COLO668 (cell line): Measurements from ENCODE around the gene LTBP2.

Experiments
- DNase-seq: peaks from one replicate; lab custom pipeline; 2025; ENCODE audit not compliant: unreplicated experiment; lab: John Stamatoyannopoulos, UW

The LTBP2 gene

DNA sequence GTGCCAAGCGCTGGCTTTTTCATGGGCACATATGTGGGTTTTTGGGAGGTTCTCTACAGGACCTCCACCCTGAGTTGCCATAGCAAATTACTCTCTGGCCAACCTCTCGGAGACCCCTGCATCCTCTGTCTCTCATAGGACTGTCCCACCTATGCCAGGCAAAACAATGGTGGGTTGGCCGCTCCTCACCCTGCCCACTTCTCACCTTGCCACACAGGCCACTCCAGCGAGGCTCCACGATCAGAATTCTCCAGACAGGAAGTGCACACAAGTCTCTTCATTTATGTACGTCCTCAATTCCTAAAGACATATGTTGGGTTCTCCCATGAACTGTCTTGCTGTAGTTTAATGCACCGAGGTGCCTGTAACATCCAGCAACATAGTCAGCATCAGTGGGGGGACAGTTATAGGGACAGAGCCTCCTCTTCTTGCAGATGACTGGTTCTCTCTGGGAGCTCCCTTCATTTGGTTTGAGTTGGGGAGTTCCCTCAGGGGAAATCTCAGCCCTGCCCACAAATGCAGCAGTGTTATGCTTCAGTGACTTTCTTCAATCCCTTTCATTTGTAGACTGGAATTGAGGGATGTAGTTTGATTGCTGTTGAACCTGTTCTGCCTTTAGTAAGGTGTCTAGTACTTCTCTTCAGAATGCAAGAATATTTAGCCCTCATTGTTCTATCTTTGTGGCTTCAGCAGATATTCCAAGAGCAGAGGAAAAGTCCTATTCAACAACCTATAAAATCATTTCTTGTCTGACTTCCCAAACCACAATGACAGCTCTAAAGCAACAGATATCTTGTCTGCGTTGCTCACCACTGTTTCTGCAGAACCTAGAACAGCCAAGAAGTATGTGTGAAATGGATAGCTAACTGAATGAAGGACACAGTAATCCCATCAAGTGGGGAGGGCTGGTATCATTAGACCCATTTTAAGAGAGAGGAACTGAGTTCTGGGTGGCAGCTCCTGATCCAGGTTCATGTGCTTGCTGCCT lies 2.8 kb upstream of the LTBP2 start:
- no peak for DNase-seq

DNA sequence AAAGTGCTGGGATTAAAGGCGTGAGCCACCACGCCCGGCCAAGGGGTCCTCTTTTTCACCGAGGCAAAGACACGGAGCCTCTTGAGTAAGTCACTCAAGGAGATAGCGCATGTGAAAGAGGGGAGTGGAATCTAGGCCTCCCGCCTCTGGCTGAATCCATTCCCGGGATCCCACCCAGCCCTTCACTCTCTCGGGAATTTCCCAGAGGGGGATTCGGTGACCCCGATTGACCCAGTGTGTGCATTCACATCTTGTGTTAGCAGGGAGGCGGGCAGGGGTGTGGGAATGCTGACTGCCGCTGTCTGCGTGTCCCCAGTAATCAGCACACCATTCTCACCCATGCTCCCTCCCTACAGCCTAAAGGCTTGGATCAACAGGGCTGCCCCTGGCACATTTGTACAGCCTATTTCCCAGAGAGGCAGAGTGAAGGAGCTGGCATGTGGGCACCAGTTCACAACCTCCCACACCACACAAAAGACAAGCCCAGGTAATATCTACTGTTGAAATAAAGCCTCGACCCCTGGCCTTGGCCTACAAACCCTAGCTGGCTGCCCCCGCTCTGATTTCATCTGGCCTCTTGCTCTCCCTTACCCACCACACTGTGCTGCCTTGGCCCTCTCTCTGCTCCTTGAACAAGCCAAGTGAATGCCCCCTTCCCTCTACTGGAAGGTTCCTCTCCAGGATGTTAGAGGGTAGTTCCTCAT lies 1.3 kb upstream of the LTBP2 start:
- DNase-seq: no peak

DNA sequence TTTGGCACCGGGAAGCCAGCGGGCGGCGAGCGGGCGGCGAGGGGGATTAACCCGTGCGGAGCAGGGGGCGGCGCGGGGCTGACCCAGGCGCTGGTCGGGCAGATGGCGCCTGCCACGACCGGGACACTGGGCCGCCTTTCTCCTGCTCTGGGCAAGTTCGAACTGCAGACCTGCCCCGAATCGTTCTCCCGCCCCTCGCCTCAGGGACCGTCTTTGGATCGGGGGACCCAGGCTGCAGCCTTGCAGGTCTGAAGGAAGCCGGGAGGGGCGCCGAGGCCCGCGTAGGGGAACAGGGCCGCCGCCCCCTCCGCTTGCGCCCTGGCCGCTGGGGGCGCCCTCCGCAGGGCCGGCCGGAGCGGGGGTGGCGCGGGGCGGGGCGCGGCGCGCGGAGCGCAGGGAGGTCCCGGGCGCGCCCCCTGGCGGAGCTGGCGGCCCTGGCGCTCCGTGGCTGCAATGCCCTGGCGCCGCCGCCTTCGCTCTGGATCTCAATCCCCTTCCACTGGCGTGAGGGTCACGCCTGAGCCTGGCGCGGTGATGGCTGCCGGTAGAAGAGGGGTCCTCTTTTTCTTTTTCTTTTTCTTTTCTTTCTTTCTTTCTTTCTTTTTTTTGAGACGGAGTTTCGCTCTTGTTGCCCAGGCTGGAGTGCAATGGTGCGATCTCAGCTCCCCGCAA lies 449 bp upstream of the LTBP2 start:
- DNase-seq: peak; percentile 95

DNA sequence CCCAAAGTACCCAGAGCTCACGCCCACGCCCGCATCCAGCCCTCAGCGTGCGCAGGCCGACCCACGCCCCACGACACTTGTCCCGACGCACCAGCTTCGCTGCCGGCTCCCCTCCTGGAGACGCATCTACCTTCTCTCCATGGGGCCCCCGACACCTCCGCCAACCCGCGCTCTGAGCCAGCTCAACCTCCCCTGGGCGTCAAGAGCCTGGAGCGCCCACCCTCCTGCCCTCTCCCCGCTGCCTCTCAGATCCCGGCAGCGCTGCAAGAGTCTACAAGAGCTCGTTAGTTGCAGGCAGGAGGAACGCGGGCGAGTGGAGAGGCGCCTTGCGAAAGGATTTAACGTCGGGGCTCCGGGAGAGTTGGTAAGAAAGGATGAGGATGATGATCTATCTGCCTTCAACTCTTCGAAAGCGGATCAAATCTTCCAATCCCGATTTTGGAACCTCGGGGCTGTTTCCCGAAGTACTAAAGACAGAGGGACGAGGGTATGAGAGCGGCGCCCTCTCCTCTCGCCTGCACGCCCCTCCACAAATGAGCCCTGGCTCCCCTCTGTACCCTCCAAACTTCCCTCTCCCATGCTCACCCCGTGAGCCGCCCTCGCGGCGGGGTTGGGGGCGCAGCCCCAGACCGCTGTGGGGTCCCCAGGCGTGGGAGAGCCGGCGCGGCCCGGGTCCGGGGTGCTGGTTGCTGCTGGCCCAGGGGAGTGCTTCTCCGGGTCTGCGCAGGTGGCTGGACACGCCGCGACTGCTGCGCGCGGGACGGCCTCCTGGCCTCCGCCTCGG lies 979 bp downstream of the LTBP2 start:
- no peak for DNase-seq

DNA sequence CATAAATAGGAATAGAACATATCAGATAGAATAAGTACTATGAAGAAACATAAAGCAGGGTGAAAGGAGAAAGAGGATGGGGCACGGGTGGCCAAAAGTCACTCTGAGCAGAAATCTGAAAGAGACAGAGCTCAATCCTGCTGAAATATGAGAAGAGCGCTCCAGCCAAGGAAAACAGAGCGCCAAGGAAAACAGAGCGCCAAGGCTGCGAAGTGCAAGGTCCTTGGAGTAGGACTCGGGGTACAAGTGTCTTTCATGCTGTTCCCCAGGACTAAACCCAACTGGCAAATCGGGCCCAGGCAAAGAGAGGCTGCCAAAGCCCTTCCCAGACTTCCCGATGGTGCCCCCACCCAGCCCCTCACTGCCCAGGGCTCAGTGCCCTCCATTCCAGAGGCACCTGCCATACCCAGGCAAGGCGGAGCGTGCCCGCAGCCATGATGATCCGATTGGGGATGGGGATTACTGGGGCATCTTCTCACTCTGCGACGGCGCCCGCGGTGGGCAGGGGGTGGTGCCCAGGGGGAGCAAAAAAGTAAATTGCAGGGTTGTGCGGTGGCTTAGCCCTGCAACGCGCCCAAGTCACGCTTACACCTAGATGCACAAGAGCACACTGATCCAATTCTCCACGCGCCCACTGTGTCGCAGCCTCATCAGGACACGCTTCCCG lies 1.7 kb downstream of the LTBP2 start:
- DNase-seq: no peak

DNA sequence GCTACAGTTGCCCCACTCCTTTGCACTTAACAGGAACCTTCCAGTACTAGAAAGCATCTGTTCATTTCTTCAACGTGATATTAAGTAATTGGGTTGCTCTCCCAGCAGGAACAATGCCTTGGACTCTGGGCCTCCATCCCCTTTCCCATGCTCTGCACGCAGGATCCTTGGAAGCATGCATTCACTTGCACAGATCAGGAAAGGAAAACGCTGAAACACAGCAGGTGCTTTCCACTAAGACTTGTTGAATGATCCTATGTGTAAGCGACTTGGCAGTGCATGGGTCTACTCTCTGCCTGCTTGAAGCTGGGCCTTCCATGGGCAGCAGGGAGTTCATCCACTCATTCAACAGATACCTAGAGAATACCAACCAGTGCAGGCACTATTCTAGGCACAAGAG lies 2.3 kb downstream of the LTBP2 start:
- DNase-seq: peak; percentile 51

DNA sequence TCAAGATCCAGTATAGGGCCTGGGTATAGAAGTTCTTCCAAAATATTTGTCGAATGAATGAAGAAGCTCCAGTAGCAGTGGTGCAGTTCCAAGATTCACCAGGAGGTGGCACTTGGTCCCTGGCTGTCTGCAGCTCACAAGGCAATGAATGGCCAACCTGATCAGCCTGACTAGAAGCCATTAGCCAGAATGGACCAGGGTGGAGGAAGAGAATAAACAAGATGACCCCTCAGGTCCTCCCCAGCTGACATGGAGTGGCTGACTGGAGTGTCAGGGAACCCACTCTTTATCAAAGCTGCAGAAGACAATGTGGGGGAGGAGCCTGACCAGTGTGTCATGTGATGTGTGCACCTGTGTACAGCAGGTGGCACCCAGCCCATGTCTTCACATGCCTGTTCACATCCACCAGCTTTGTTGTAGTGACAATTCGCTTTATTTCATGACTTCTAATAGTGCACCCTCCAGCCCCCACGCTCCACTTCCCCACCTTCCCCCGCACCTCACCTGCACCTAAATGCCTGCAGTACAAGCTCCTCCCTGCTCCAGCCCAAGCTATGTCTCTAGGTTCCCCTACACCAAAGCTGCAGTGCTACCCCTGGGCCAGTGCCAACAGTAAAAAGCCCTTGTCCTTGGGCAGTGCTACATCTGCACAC lies 3.0 kb downstream of the LTBP2 start:
- DNase-seq: peak; percentile 92

DNA sequence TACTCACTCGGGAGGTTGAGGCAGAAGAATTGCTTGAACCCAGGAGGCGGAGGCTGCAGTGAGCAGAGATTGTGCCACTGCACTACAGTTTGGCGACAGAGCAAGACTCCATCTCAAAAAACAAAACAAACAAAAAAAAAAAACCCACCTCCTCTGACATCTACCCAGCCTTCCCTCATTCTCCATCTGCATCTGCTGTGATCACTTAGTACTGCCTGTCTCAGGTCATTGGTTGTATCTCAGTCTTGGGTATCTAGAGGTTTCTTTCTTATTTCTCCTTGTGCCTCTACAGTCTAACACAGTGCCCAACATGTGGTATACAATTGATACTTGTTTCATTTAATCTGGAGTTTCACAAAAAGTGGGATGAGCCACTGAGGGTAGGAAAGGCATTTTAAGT lies 5.3 kb downstream of the LTBP2 start:
- no peak for DNase-seq

DNA sequence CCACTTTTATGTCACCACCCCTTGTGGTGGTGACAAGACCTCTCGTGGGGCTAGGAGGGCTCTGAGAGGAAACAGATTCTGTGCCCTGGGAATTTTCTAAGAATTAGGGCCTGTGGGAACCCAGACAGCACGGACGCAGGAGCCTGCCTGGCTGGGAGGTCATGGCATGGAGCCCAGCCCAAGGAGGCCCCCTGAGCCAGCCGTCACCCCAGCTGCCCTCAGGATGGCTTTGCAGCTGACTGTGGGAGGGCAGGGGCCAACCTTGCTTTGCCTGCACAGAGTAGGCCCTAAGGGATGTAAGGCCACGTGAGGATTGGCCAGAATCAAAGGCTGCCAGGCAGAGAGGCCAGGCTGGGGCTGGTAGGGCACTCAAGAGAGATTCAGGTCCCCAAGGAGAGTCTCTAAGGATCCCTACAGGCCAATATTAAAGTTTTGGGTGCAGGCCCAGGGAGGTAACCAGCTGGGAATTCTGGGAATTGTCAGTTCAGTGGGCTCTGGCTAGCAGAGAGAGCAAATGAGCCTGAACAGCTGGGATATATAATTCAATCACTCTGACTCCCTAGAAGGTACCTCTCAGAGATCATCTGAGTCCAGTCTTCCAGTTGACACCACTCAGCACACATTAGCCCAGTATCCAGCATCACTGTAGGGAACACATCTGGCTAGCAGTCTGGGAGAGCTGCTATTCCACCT lies 6.4 kb downstream of the LTBP2 start:
- DNase-seq: no peak

DNA sequence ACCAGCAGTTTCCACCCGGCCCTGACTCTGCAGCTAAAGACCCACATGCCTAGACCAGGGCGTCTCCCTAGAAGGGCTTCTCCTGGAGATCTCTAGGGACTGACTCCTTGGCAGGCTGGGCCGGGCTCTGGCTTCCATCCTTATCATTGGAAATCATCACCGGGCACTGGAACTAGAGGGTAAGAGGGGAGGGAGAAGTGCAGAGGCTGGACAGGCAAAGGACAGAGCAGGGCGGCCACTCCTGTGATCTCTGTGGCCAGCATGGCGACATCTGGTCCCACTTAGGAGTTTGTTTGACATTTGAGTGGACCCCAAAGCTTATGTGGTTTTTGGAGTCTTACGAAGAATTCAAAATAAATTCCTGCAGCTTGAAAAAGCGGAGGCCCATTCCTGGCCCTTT lies 7.1 kb downstream of the LTBP2 start:
- no peak for DNase-seq

DNA sequence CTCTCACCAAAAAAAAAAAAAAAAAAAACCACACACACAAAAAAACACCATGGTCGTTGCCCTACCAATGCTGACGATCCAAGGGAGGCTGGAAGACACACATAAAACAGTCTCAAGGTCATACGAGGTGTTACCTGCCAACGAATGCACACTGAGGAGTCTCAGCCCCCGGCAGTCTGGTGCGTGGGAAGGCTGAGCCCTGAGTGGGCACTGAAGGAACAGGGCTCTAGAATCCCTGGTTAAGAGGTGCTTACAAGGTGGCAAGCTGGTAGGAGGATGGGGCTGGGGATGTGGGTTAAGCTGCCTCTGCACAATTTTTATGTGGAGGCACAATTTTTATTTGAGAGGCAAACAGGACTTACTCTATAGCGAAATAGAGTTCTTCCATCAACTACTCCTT lies 7.9 kb downstream of the LTBP2 start:
- no peak for DNase-seq

DNA sequence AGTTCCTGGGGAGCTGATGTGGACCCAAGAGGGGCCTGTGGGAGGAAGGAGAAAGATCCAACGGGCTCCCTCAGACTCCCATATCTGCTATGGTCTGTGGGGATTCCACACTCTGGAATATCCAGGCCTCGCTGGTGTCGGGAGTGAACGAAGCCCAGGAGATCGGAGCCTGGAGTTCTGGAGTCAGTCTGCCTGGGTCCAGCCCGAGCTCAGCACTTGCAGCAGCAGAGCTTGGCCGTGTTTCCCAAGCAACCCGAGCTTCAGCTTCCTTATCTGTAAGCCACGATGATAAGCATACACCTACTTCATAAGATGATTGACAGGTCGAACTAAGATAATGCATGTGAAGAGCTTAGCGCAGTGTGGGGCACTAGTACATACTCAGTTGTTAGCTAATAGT lies 10.1 kb downstream of the LTBP2 start:
- no peak for DNase-seq

DNA sequence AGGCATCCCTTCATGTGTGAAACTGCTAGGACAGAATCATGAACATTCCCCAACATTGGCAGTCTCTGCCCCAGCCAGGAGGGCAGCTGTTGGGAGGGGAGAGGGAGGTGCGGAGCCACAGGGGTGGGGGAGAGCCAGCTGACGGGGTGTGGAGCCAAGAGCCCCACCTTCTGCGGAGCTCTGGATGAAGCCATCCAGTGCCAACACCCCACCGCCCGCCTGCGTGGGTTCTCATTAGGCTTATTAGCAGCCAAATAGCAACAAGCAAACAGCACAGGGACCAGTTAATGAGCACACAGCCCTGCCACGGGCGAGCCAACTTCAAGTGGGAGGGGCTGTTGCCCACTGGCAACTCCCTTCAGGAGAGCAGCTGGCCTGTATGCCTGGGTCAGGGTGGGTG lies 12.1 kb downstream of the LTBP2 start:
- DNase-seq: no peak

DNA sequence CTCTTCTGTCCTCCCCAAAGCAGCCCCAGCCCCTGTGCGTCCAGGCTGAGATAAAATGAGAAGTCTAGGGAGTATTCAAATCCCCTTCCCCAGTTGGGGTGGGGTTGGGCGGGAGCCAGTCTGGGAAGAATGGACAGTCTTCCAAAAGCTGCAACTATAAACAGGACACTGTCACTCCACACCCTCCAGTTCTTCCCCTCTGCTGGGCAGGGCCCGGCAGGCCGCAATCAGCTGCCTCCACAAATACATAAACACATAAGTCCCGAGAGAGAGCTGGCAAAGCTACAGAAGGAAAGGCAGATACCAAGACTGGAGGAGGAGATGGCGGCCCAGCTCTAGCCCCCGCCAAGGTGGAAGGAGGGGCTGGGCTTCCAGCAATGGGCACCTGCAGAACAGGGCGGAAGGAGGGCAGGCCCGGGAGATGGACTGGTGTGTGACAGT lies 12.7 kb downstream of the LTBP2 start:
- DNase-seq: no peak

DNA sequence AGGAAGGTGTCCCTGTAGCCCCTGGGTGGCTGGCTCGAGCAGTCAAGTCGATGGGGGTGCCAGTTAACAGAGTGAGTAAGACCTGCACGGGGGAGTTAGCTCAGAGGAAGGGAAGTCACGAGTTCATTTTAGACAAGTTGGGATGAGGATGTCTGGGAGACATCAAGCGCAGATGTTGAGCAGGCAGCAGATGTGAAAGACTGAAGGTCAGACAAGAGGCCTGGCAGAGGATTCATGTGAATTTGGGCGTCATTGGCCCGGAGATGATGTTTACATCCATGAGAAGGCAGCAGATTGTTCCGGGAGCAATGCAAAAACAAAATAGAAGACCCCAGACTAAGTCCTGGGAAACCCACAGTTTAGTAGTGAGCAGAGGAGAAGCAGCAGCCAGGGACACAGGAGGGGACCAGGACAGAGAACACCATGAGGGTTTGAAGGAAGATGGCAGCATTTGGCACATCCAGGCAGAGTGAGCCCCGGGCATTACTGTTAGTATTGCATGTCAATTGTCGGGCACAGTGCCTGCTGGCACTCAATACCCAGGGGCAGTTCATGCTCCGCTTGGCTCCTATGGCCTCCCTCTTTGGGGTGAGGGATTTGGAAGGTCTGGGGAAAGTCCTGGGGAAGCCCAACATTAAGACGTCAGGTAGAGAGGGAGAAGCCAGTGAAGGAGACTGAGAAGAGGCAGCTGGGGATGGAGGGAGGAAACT lies 15.1 kb downstream of the LTBP2 start:
- DNase-seq: no peak

DNA sequence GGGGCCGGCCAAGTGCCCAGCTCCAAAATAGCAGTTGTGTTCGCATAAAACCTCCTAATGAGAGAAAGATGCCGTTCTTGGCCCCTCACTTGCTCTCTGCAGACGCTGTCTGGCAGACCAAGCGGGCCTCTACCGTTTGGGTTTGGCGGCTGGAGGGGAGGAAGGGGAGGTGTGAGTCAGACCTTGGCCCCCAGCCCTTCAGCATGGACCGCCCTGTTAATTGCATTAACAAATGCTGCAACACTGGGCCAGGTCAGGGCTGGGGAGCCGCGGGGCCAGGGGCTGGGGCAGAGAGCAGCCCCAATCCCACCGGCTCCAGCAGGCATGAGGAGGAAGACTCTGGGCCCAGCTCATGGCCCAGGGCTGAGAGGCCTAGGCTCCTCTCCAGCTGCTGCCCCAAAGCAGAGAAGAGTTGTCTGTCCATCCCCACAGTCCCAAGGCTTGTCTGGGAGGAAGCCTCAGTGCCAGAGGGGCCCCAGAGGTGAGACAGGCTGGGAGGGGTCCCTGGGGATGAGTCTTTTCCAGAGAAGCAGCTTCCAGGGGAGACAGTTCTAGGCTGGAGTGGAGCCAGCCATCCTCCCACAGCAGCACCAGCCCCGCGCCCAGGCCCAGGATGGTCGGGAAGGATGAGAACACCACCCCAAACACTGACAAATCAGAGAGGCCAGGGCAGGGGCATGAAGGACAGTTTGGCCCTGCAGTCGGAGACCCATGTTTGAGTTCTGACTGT lies 16.9 kb downstream of the LTBP2 start:
- DNase-seq: no peak

DNA sequence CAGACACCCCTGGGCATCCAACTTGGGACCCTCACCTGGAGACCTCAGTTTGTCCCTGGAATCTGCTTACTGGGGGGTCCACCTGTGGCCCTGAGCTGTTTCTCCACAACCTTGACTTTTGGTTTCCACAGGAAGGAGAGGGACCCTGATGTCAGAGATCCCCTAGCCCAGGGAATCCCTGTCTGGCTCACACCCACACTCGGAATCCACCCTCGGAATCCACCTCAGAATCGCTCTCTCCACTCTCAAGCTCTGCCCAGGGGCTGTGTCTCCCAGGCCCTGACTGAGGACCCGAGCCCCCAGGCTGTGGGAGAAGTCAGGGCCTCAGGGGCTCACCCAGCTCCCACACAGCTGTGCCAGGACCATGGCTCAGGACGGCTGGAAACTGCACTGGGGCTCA lies 17.4 kb downstream of the LTBP2 start:
- DNase-seq: no peak

DNA sequence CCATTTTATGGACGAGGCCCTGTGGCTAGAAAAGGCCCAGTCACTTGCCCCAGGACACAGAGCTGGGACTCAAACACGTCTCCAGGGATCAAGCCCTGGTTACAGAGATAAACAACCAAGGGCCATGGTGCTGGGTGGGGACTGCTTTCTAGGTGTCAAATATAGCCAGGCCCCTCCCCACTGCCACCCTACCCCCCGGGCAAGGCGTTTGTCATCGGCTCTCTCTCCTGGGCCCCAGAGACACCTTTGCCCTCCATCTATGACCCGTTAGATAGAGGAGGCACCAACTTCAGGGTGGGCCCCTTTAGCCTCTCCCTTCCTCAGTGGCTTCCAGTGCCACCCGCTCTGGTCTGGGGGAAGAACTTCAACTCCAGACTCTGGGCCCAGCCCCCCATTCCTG lies 18.0 kb downstream of the LTBP2 start:
- DNase-seq: no peak
